Measurements from ENCODE around the gene SLC47A2. TPM values are rescaled to one million over a fixed set of nuclear protein-coding genes. Genes with fewer than 3 reads are reported as not detected.

The SLC47A2 gene
- total RNA-seq, 1 donor, result not detected

- Histone ChIP-seq H3K36me3 (ENCODE audit: insufficient read depth, low read length) (peaks cover 45% of the 10 kb centered on the region), H3K27me3 (ENCODE audit: insufficient read depth, low read length) (no peaks in the 10 kb centered on the region), H2AFZ (ENCODE audit: low read length) (no peak overlapping the region), H4K20me1 (ENCODE audit: insufficient read depth, low read length) (peaks cover 7% of the 10 kb centered on the region), H3K79me2 (ENCODE audit: insufficient read depth, low read length) (peaks cover 16% of the 10 kb centered on the region), H3K9me3 (ENCODE audit: low read depth, low read length) (no peaks in the 10 kb centered on the region), H3K4me2 (ENCODE audit: insufficient read depth, low read length) (no peak overlapping the region), H3K27ac (ENCODE audit: low read depth, low read length) (no peak overlapping the region), H3K4me1 (ENCODE audit: insufficient read depth, low read length) (no peaks in the 10 kb centered on the region), H3K4me3 (ENCODE audit: insufficient read depth, low read length) (no peak overlapping the region)
- no peak for DNase-seq (ENCODE audit: insufficient read length, low spot score, missing footprints)
- TF ChIP-seq CTCF (IDR thresholded peaks at IDR 0.05; ENCODE audit: extremely low read depth, low read depth, low read length), result no peak
Observed at GRCh38 chr17:19659366-19660177, 56.8 kb downstream of the SLC47A2 start.

GRCh38 chr17:19656851-19657581, 59.4 kb downstream of the SLC47A2 start:
- DNase-seq (ENCODE audit: insufficient read length, low spot score, missing footprints), result no peak
- no peak overlapping the region for H3K4me3 ChIP-seq (ENCODE audit: insufficient read depth, low read length)
- peaks cover 18% of the 10 kb centered on the region for H3K79me2 ChIP-seq (ENCODE audit: insufficient read depth, low read length)
- no peak overlapping the region for H3K4me2 ChIP-seq (ENCODE audit: insufficient read depth, low read length)
- TF ChIP-seq CTCF (IDR thresholded peaks at IDR 0.05; ENCODE audit: extremely low read depth, low read depth, low read length), result no peak
- no peaks in the 10 kb centered on the region for H3K27me3 ChIP-seq (ENCODE audit: insufficient read depth, low read length)
- no peaks in the 10 kb centered on the region for H3K9me3 ChIP-seq (ENCODE audit: low read depth, low read length)
- peaks cover 7% of the 10 kb centered on the region for H4K20me1 ChIP-seq (ENCODE audit: insufficient read depth, low read length)
- no peak overlapping the region for H2AFZ ChIP-seq (ENCODE audit: low read length)
- H3K27ac ChIP-seq (ENCODE audit: low read depth, low read length), result no peak overlapping the region
- H3K36me3 ChIP-seq (ENCODE audit: insufficient read depth, low read length), result peaks cover 27% of the 10 kb centered on the region
- peaks cover 7% of the 10 kb centered on the region for H3K4me1 ChIP-seq (ENCODE audit: insufficient read depth, low read length)

GRCh38 chr17:19656336-19656735, 60.0 kb downstream of the SLC47A2 start:
- Histone ChIP-seq H3K9me3 (ENCODE audit: low read depth, low read length) (no peaks in the 10 kb centered on the region), H4K20me1 (ENCODE audit: insufficient read depth, low read length) (peaks cover 14% of the 10 kb centered on the region), H3K27ac (ENCODE audit: low read depth, low read length) (no peak overlapping the region), H3K4me1 (ENCODE audit: insufficient read depth, low read length) (peaks cover 14% of the 10 kb centered on the region), H3K4me3 (ENCODE audit: insufficient read depth, low read length) (no peak overlapping the region), H2AFZ (ENCODE audit: low read length) (no peak overlapping the region), H3K79me2 (ENCODE audit: insufficient read depth, low read length) (peaks cover 25% of the 10 kb centered on the region), H3K4me2 (ENCODE audit: insufficient read depth, low read length) (no peak overlapping the region), H3K27me3 (ENCODE audit: insufficient read depth, low read length) (no peaks in the 10 kb centered on the region), H3K36me3 (ENCODE audit: insufficient read depth, low read length) (peaks cover 25% of the 10 kb centered on the region)
- no peak for TF ChIP-seq CTCF (IDR thresholded peaks at IDR 0.05; ENCODE audit: extremely low read depth, low read depth, low read length)
- DNase-seq (ENCODE audit: insufficient read length, low spot score, missing footprints), result no peak

- peaks cover 35% of the 10 kb centered on the region for H3K79me2 ChIP-seq (ENCODE audit: insufficient read depth, low read length)
- no peak for DNase-seq (ENCODE audit: insufficient read length, low spot score, missing footprints)
- no peak overlapping the region for H3K27ac ChIP-seq (ENCODE audit: low read depth, low read length)
- peaks cover 19% of the 10 kb centered on the region for H4K20me1 ChIP-seq (ENCODE audit: insufficient read depth, low read length)
- TF ChIP-seq CTCF (IDR thresholded peaks at IDR 0.05; ENCODE audit: extremely low read depth, low read depth, low read length), result no peak
- no peak overlapping the region for H2AFZ ChIP-seq (ENCODE audit: low read length)
- no peak overlapping the region for H3K4me2 ChIP-seq (ENCODE audit: insufficient read depth, low read length)
- no peaks in the 10 kb centered on the region for H3K9me3 ChIP-seq (ENCODE audit: low read depth, low read length)
- H3K4me1 ChIP-seq (ENCODE audit: insufficient read depth, low read length), result peaks cover 22% of the 10 kb centered on the region
- no peaks in the 10 kb centered on the region for H3K27me3 ChIP-seq (ENCODE audit: insufficient read depth, low read length)
- peaks cover 25% of the 10 kb centered on the region for H3K36me3 ChIP-seq (ENCODE audit: insufficient read depth, low read length)
- no peak overlapping the region for H3K4me3 ChIP-seq (ENCODE audit: insufficient read depth, low read length)
Observed at GRCh38 chr17:19654896-19655295, 61.5 kb downstream of the SLC47A2 start.

Measured in osteoblast (primary cell).